ENCODE results near the gene KCNAB3.
A peak's percentile ranks its signal among the peaks of the same experiment; 100 is the strongest.

Gene KCNAB3

DNA sequence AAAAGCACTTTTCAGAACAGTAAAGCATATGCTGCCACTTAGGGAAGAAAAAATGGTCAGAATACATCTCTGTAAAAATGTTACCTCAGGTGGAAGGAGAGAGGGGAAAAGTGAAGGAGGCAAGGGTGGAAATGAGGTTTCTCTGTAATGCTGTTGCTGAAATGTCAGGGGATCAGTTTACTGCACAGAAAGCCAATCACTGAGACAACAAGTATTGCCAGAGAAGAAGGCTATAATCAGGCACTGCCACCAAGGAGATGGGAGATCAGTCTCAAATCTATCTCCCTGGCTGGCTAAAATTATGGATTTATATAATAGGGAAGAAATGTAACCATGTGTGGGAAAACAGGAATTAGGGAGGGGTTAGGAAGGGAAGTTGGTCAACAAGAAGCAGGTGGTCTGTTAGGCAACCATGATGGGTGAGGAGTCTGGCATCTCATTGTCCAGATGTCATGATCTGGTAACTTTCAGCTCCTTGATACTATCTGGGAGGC is 45.0 kb upstream of the KCNAB3 start:
- Histone ChIP-seq H3K9me3 (ENCODE audit: low read length) (peaks cover 5% of the 10 kb centered on the region; the same call in 1 of the 2 replicates), H3F3A (ENCODE audit: insufficient read depth, low read length) (no peaks in the 10 kb centered on the region), H3K36me3 (ENCODE audit: insufficient read depth, low read length) (no peaks in the 10 kb centered on the region; the same call in 1 of the 2 replicates), H3K4me3 (ENCODE audit: low read depth, low read length, poor library complexity, severe bottlenecking) (no peak overlapping the region), H3K4me1 (ENCODE audit: insufficient read depth, low read length, severe bottlenecking) (no peaks in the 10 kb centered on the region), H3K79me2 (ENCODE audit: insufficient read depth, low read length) (no peaks in the 10 kb centered on the region), H3K27me3 (ENCODE audit: insufficient read depth, low read length) (no peaks in the 10 kb centered on the region; the same call in 1 of the 2 replicates), H3K9ac (ENCODE audit: low read length) (no peak overlapping the region), H3K27ac (ENCODE audit: low read depth, low read length, poor library complexity, severe bottlenecking) (no peak overlapping the region), H3K4me2 (ENCODE audit: low read length) (no peak overlapping the region), H3K9me2 (ENCODE audit: low read depth, low read length) (no peaks in the 10 kb centered on the region), H2AFZ (ENCODE audit: low read length) (no peak overlapping the region), H4K20me1 (ENCODE audit: insufficient read depth, low read length) (no peaks in the 10 kb centered on the region)
- no peak for TF ChIP-seq EZH2 (IDR thresholded peaks at IDR 0.05; ENCODE audit: borderline replicate concordance, low read length)
- TF ChIP-seq, protein P1, sequence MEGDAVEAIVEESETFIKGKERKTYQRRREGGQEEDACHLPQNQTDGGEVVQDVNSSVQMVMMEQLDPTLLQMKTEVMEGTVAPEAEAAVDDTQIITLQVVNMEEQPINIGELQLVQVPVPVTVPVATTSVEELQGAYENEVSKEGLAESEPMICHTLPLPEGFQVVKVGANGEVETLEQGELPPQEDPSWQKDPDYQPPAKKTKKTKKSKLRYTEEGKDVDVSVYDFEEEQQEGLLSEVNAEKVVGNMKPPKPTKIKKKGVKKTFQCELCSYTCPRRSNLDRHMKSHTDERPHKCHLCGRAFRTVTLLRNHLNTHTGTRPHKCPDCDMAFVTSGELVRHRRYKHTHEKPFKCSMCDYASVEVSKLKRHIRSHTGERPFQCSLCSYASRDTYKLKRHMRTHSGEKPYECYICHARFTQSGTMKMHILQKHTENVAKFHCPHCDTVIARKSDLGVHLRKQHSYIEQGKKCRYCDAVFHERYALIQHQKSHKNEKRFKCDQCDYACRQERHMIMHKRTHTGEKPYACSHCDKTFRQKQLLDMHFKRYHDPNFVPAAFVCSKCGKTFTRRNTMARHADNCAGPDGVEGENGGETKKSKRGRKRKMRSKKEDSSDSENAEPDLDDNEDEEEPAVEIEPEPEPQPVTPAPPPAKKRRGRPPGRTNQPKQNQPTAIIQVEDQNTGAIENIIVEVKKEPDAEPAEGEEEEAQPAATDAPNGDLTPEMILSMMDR (IDR thresholded peaks at IDR 0.05; ENCODE audit: low read length) = no peak

DNA sequence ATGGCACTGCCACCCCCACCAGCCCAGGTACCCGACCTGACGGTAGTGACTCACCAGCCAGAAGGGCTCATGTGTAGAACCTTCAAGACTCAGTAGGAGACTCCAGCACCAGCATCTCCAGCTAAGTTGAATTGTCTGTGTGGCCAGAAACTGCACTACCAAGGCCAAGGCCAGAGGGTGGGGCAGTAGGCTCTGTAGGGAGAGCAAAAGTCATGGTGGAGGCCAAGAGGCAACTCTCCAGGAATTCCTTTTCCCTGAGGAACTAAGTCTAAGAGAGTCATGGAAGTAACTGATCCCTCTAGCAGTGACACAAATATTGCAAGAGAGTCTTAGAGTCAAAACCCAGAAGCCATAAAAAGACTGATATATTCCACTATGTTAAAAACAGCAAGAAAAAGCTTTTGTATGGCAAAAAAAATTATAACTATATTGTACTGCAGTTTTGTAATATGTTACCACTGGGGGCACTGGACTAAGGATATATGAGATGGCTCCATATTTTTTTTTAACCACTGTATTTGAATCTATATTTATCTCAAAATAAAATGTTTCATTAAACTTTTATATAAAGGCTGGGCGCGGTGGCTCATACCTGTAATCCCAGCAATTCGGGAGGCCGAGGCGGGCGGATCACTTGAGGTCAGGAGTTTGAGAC is 42.6 kb upstream of the KCNAB3 start:
- Histone ChIP-seq H3K9me3 (ENCODE audit: low read length) (peaks cover 5% of the 10 kb centered on the region; the same call in 1 of the 2 replicates), H3F3A (ENCODE audit: insufficient read depth, low read length) (no peaks in the 10 kb centered on the region), H3K9me2 (ENCODE audit: low read depth, low read length) (no peaks in the 10 kb centered on the region), H4K20me1 (ENCODE audit: insufficient read depth, low read length) (no peaks in the 10 kb centered on the region), H3K36me3 (ENCODE audit: insufficient read depth, low read length) (no peaks in the 10 kb centered on the region; the same call in 1 of the 2 replicates), H3K4me1 (ENCODE audit: insufficient read depth, low read length, severe bottlenecking) (no peaks in the 10 kb centered on the region), H3K27ac (ENCODE audit: low read depth, low read length, poor library complexity, severe bottlenecking) (no peak overlapping the region), H3K79me2 (ENCODE audit: insufficient read depth, low read length) (no peaks in the 10 kb centered on the region), H2AFZ (ENCODE audit: low read length) (no peak overlapping the region), H3K27me3 (ENCODE audit: insufficient read depth, low read length) (no peaks in the 10 kb centered on the region; the same call in 1 of the 2 replicates), H3K4me2 (ENCODE audit: low read length) (no peak overlapping the region), H3K4me3 (ENCODE audit: low read depth, low read length, poor library complexity, severe bottlenecking) (no peak overlapping the region), H3K9ac (ENCODE audit: low read length) (no peak overlapping the region)
- TF ChIP-seq EZH2 (IDR thresholded peaks at IDR 0.05; ENCODE audit: borderline replicate concordance, low read length) = no peak
- TF ChIP-seq, protein P1 (IDR thresholded peaks at IDR 0.05; ENCODE audit: low read length) = peak; percentile 20; the same call in 1 of the 2 replicates

DNA sequence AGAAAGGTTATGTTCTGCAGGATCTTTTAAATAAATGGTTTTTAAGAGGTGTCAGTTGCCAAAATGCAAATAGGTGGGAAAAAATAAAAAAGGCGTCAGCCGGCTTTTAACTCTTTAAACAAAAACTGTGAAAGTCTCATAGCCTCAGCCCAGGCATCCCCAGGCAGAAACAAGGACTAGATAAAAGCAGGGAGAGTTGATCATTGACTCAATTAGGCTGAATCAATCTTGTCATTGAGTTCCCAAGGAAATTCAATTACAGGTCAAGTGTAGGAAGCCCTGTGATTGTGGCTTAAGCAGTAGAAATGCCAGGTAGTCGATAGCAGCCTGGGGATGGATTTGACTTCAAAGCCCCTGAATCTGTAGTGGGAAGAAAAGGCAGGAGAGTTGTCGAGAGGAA is 42.0 kb upstream of the KCNAB3 start:
- H3K4me2 ChIP-seq (ENCODE audit: low read length) = no peak overlapping the region
- H3K9me2 ChIP-seq (ENCODE audit: low read depth, low read length) = no peaks in the 10 kb centered on the region
- peaks cover 5% of the 10 kb centered on the region; the same call in 1 of the 2 replicates for H3K9me3 ChIP-seq (ENCODE audit: low read length)
- no peaks in the 10 kb centered on the region; the same call in 1 of the 2 replicates for H3K36me3 ChIP-seq (ENCODE audit: insufficient read depth, low read length)
- H3K4me1 ChIP-seq (ENCODE audit: insufficient read depth, low read length, severe bottlenecking) = no peaks in the 10 kb centered on the region
- no peaks in the 10 kb centered on the region; the same call in 1 of the 2 replicates for H3K27me3 ChIP-seq (ENCODE audit: insufficient read depth, low read length)
- no peak overlapping the region for H3K9ac ChIP-seq (ENCODE audit: low read length)
- no peaks in the 10 kb centered on the region for H4K20me1 ChIP-seq (ENCODE audit: insufficient read depth, low read length)
- no peak overlapping the region for H3K4me3 ChIP-seq (ENCODE audit: low read depth, low read length, poor library complexity, severe bottlenecking)
- H3K79me2 ChIP-seq (ENCODE audit: insufficient read depth, low read length) = no peaks in the 10 kb centered on the region
- no peaks in the 10 kb centered on the region for H3F3A ChIP-seq (ENCODE audit: insufficient read depth, low read length)
- no peak overlapping the region for H3K27ac ChIP-seq (ENCODE audit: low read depth, low read length, poor library complexity, severe bottlenecking)
- no peak overlapping the region for H2AFZ ChIP-seq (ENCODE audit: low read length)
- TF ChIP-seq EZH2 (IDR thresholded peaks at IDR 0.05; ENCODE audit: borderline replicate concordance, low read length) = no peak
- TF ChIP-seq, protein P1 (IDR thresholded peaks at IDR 0.05; ENCODE audit: low read length) = no peak
